MCF 10A (cell line): ENCODE data around the gene DNAJC19. TPM values are rescaled to one million over a fixed set of nuclear protein-coding genes. Genes with fewer than 3 reads are reported as not detected.

ENCODE experiments used
- BruUV-seq: library from RNA; stranded (reverse); fragments of 400-500 nt; replicated peaks from 2 replicates; lab custom pipeline; 2021; lab: Mats Ljungman, UMichigan
- CTCF ChIA-PET: fragments of 300-600 bp; sonication (Branson Sonifier 250); formaldehyde crosslinking; extraction: SDS; loops from one replicate; lab custom pipeline; 2021; ENCODE audit warnings: antibody characterized with exemption, inconsistent platforms; lab: Yijun Ruan, JAX
- POLR2A ChIA-PET: fragments of 300-600, 350-650 bp; sonication (Branson Sonifier 250); formaldehyde crosslinking; extraction: SDS; loops from one replicate; lab custom pipeline; 2020; ENCODE audit warnings: antibody characterized with exemption, inconsistent platforms; lab: Yijun Ruan, JAX
- DNase-seq: peaks from one replicate; pipeline ENCODE4 v3.0.0-alpha.2; 2018; ENCODE audit not compliant: unreplicated experiment
- H3K27ac Mint-ChIP-seq: one replicate; pipeline ENCODE4 v1.8.0; 2022; ENCODE audit warnings: mild to moderate bottlenecking, low read depth, mixed read lengths; ENCODE audit not compliant: unreplicated experiment
- H3K27me3 Mint-ChIP-seq: one replicate; pipeline ENCODE4 v1.8.0; 2022; ENCODE audit warnings: mixed read lengths; ENCODE audit not compliant: insufficient read depth, unreplicated experiment
- H3K36me3 Mint-ChIP-seq: one replicate; pipeline ENCODE4 v1.8.0; 2022; ENCODE audit warnings: mild to moderate bottlenecking, moderate library complexity, mixed read lengths; ENCODE audit not compliant: insufficient read depth, unreplicated experiment
- H3K4me1 Mint-ChIP-seq: one replicate; pipeline ENCODE4 v1.8.0; 2022; ENCODE audit warnings: mixed read lengths; ENCODE audit not compliant: insufficient read depth, unreplicated experiment
- H3K4me3 Mint-ChIP-seq: one replicate; pipeline ENCODE4 v1.8.0; 2022; ENCODE audit warnings: mild to moderate bottlenecking, moderate library complexity, mixed read lengths; ENCODE audit not compliant: unreplicated experiment
- H3K9me3 Mint-ChIP-seq: one replicate; pipeline ENCODE4 v1.8.0; 2022; ENCODE audit warnings: mixed read lengths; ENCODE audit not compliant: unreplicated experiment
- intact Hi-C: fragments of 100-400 bp; cut with micrococcal nuclease; formaldehyde crosslinking; loops from 2 replicates; pipeline ENCODE4 v1.14.1; 2022
- total RNA-seq: library from RNA; stranded (reverse); gene quantifications from 2 replicates; pipeline ENCODE4 v1.2.3, GENCODE V29; 2022
- TF ChIP-seq, protein P1 (sequence below): fragments of 200-600 bp; IDR thresholded peaks from one replicate; pipeline ENCODE4 v1.8.0; 2022; ENCODE audit warnings: antibody characterized with exemption, mild to moderate bottlenecking; ENCODE audit not compliant: unreplicated experiment

DNAJC19 gene
- total RNA-seq, 1 experiment from 2014 or later = 73.5 TPM

GRCh38 chr3:181017690-181018089, 28.2 kb upstream of the DNAJC19 start:
- H3K27me3 Mint-ChIP-seq = no peaks in the 10 kb centered on the region
- no peaks in the 10 kb centered on the region for H3K4me1 Mint-ChIP-seq
- CTCF ChIA-PET = interaction anchor here (0.7 kb wide), 1 partner anchor 1224 kb away, joined by 3 read pairs; no protein-coding TSS in a partner anchor
- TF ChIP-seq, protein P1, sequence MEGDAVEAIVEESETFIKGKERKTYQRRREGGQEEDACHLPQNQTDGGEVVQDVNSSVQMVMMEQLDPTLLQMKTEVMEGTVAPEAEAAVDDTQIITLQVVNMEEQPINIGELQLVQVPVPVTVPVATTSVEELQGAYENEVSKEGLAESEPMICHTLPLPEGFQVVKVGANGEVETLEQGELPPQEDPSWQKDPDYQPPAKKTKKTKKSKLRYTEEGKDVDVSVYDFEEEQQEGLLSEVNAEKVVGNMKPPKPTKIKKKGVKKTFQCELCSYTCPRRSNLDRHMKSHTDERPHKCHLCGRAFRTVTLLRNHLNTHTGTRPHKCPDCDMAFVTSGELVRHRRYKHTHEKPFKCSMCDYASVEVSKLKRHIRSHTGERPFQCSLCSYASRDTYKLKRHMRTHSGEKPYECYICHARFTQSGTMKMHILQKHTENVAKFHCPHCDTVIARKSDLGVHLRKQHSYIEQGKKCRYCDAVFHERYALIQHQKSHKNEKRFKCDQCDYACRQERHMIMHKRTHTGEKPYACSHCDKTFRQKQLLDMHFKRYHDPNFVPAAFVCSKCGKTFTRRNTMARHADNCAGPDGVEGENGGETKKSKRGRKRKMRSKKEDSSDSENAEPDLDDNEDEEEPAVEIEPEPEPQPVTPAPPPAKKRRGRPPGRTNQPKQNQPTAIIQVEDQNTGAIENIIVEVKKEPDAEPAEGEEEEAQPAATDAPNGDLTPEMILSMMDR = no peak
- intact Hi-C loops = no loop called here
- no peak overlapping the region for H3K27ac Mint-ChIP-seq
- H3K4me3 Mint-ChIP-seq = no peak overlapping the region
- no peaks in the 10 kb centered on the region for H3K36me3 Mint-ChIP-seq
- peaks cover 22% of the 10 kb centered on the region for H3K9me3 Mint-ChIP-seq
- no peak for DNase-seq
- BruUV-seq = no TSS peak
- POLR2A ChIA-PET = no interaction called here

DNA sequence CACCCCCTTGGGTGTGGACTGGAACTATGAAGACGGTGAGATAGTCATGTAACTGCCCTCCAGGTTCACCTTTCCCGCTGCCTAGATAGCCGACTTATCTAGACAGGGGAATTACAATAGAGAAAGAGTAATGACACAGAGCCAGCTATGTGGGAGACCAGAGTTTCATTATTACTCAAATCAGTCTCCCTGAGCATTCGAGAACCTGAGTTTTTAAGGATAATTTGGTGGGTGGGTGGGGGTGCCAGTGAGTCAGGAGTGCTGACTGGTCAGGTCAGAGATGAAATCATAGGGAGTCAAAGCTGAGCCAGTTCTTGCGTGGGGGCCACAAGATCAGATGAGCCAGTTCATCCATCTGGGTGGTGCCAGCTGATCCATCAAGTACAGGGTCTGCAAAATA, 19.7 kb upstream of the DNAJC19 start:
- TF ChIP-seq, protein P1 = no peak
- no peak overlapping the region for H3K27ac Mint-ChIP-seq
- no peaks in the 10 kb centered on the region for H3K4me1 Mint-ChIP-seq
- H3K36me3 Mint-ChIP-seq = no peaks in the 10 kb centered on the region
- intact Hi-C loops = no loop called here
- peaks cover 10% of the 10 kb centered on the region for H3K9me3 Mint-ChIP-seq
- no peaks in the 10 kb centered on the region for H3K27me3 Mint-ChIP-seq
- ChIA-PET POLR2A (no interaction called here), CTCF (no interaction called here)
- no TSS peak for BruUV-seq
- no peak overlapping the region for H3K4me3 Mint-ChIP-seq
- no peak for DNase-seq

DNA sequence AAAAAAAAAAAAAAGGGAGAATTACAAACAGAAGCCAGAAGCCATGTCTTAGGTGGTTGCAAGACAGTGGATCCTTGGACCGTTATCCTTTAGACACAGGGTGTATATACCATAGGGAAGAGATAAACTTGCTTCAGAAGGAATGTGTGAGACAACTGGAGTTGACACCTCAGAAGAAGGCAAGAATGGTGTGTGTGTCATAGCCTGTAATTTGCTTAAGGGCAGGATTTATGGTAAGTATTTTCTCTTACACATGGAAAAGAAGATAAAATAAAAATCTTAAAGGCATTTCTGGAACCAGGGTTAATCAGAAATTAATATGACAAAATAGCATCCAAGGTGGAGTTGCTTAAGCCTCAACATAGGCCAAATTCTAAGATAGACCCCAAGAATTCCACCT, 19.3 kb upstream of the DNAJC19 start:
- POLR2A ChIA-PET = no interaction called here
- Mint-ChIP-seq H3K27ac (no peak overlapping the region), H3K4me3 (no peak overlapping the region), H3K4me1 (no peaks in the 10 kb centered on the region), H3K9me3 (peaks cover 6% of the 10 kb centered on the region), H3K36me3 (no peaks in the 10 kb centered on the region), H3K27me3 (no peaks in the 10 kb centered on the region)
- no TSS peak for BruUV-seq
- intact Hi-C loops = no loop called here
- TF ChIP-seq, protein P1 = no peak
- CTCF ChIA-PET = no interaction called here
- DNase-seq = no peak

GRCh38 chr3:181007262-181007661, 17.7 kb upstream of the DNAJC19 start:
- intact Hi-C loops = no loop called here
- Mint-ChIP-seq H3K4me3 (no peak overlapping the region), H3K27ac (no peak overlapping the region), H3K4me1 (no peaks in the 10 kb centered on the region), H3K9me3 (peaks cover 9% of the 10 kb centered on the region), H3K27me3 (no peaks in the 10 kb centered on the region), H3K36me3 (no peaks in the 10 kb centered on the region)
- ChIA-PET POLR2A (no interaction called here), CTCF (interaction anchor here (0.6 kb wide), 2 partner anchors 17 to 272 kb away, joined by 3 to 9 read pairs; no protein-coding TSS in a partner anchor)
- DNase-seq = no peak
- BruUV-seq = no TSS peak
- TF ChIP-seq, protein P1 = no peak
